GM21717 (cell line): ENCODE results near the gene UBE2C.
"Not testable (repeated sequence)": the region's sequence is repeated elsewhere in the genome, so short reads cannot be mapped to it uniquely, and the experiment has no call there.

Experiments used
- ATAC-seq: cut with Tn5 transposase; IDR thresholded peaks from one replicate; pipeline ENCODE4 v1.9.1; 2021; ENCODE audit warnings: mild to moderate bottlenecking, moderate library complexity; ENCODE audit not compliant: unreplicated experiment

UBE2C gene

GRCh38 chr20:45797510-45797909, 14.9 kb upstream of the UBE2C start:
- not testable (repeated sequence) for ATAC-seq

GRCh38 chr20:45797955-45798354, 14.5 kb upstream of the UBE2C start:
- ATAC-seq, result not testable (repeated sequence)

- no peak for ATAC-seq
Measured at GRCh38 chr20:45798935-45799642, 13.4 kb upstream of the UBE2C start.

- no peak for ATAC-seq
Measured at GRCh38 chr20:45801851-45802250, 10.6 kb upstream of the UBE2C start.

- no peak for ATAC-seq
Measured at GRCh38 chr20:45810191-45810970, 2.1 kb upstream of the UBE2C start.

GRCh38 chr20:45813006-45813340, 529 bp downstream of the UBE2C start:
- ATAC-seq, result no peak

GRCh38 chr20:45813489-45813888, 1.0 kb downstream of the UBE2C start:
- no peak for ATAC-seq

- ATAC-seq, result no peak
Measured at GRCh38 chr20:45814314-45814713, 1.9 kb downstream of the UBE2C start.

- no peak for ATAC-seq
Measured at GRCh38 chr20:45816951-45817350, 4.5 kb downstream of the UBE2C start.

- no peak for ATAC-seq
Measured at GRCh38 chr20:45817376-45818194, 5.1 kb downstream of the UBE2C start.

- ATAC-seq, result no peak
Measured at GRCh38 chr20:45818239-45818638, 5.8 kb downstream of the UBE2C start.

- no peak for ATAC-seq
Measured at GRCh38 chr20:45819466-45819865, 7.0 kb downstream of the UBE2C start.

GRCh38 chr20:45821947-45822346, 9.5 kb downstream of the UBE2C start:
- no peak for ATAC-seq

GRCh38 chr20:45822857-45823256, 10.4 kb downstream of the UBE2C start:
- no peak for ATAC-seq

- no peak for ATAC-seq
Measured at GRCh38 chr20:45823949-45824835, 11.7 kb downstream of the UBE2C start.

GRCh38 chr20:45826381-45827019, 14.1 kb downstream of the UBE2C start:
- no peak for ATAC-seq

GRCh38 chr20:45827030-45827652, 14.7 kb downstream of the UBE2C start, which contains the start of gene TNNC2:
TSS of gene TNNC2 (minus strand) at chr20:45827312. CDS start at chr20:45827248, 64 bp downstream.
- no peak for ATAC-seq

- ATAC-seq, result no peak
Measured at GRCh38 chr20:45827712-45828111, 15.3 kb downstream of the UBE2C start.

- no peak for ATAC-seq
Measured at GRCh38 chr20:45828589-45828988, 16.1 kb downstream of the UBE2C start.
